Kidney (tissue), 14 donors: ENCODE results near the gene GINS2. TPM values are rescaled to one million over a fixed set of nuclear protein-coding genes. Genes with fewer than 3 reads are reported as not detected.

ENCODE experiments used
- DNase-seq, 5 donors: peaks; one replicate each; pipeline ENCODE4 v3.0.0-alpha.2; 2013 to 2020
- FAIRE-seq: peaks from 2 replicates; lab custom pipeline; 2012; peaks lifted over from hg19 to GRCh38; lab: Jason Lieb, UNC
- H3K27ac ChIP-seq, 2 donors: one replicate each; pipeline ENCODE4 v1.7.0; 2013; ENCODE audit warnings: low read depth in 2 of 2, low read length in 2 of 2, inconsistent platforms in 1 of 2
- H3K27me3 ChIP-seq: one replicate; pipeline ENCODE4 v1.7.1; 2013; ENCODE audit warnings: low read length, inconsistent platforms; ENCODE audit not compliant: control insufficient read depth, insufficient read depth
- H3K36me3 ChIP-seq, 3 donors: one replicate each; pipeline versions ENCODE4 v1.7.0 to v1.7.1; 2013; ENCODE audit warnings: low read length in 3 of 3, control low read depth in 1 of 3, inconsistent platforms in 1 of 3; ENCODE audit not compliant: insufficient read depth in 3 of 3, control insufficient read depth in 2 of 3
- H3K4me1 ChIP-seq, 3 donors: one replicate each; pipeline versions ENCODE4 v1.7.0 to v1.7.1; 2013; ENCODE audit warnings: low read length in 3 of 3, inconsistent platforms in 1 of 3, low read depth in 1 of 3; ENCODE audit not compliant: control insufficient read depth in 2 of 3, insufficient read depth in 2 of 3
- H3K4me3 ChIP-seq, 3 donors: one replicate each; pipeline versions ENCODE4 v1.7.0 to v1.8.1; 2013; ENCODE audit warnings: low read length in 3 of 3, control low read depth in 1 of 3, inconsistent platforms in 1 of 3
- H3K9ac ChIP-seq, 3 donors: one replicate each; pipeline versions ENCODE4 v1.7.0 to v1.7.1; 2013; ENCODE audit warnings: low read length in 3 of 3, control low read depth in 1 of 3, inconsistent platforms in 1 of 3
- H3K9me3 ChIP-seq, 3 donors: one replicate each; pipeline versions ENCODE4 v1.7.0 to v1.7.1; 2013; ENCODE audit warnings: low read length in 3 of 3, control low read depth in 1 of 3, inconsistent platforms in 1 of 3; ENCODE audit not compliant: control insufficient read depth in 2 of 3, insufficient read depth in 1 of 3
- CTCF ChIP-seq: IDR thresholded peaks from 3 replicates; pipeline ENCODE4 v1.5.1; 2012; ENCODE audit warnings: mild to moderate bottlenecking, moderate library complexity, borderline replicate concordance; ENCODE audit not compliant: insufficient read depth; ENCODE audit errors: extremely low read depth
- intact Hi-C: fragments of 100-400 bp; cut with DNase I; formaldehyde crosslinking; loops from one replicate; pipeline ENCODE4 v1.11.1; 2022
- polyA plus RNA-seq: library from polyadenylated mRNA; stranded (reverse); fragments of 350-450 nt; fragmentation: Illumina TruSeq; extraction: RNeasy Lipid Tissue Mini Kit (QIAGEN cat#74804); gene quantifications from one replicate; pipeline ENCODE4 v1.2.3, GENCODE V29; 2014; ENCODE audit warnings: low read depth, low replicate concordance; ENCODE audit not compliant: insufficient read depth
- total RNA-seq: library from RNA; stranded (reverse); fragmentation: NEBNext Ultra II Directional; extraction: Animal tissue kit (Norgen Biotek cat#: 25700); gene quantifications from one replicate; pipeline ENCODE4 v1.2.1, GENCODE V29; 2021
- donor health status: control.
- donor health status: control.
- donor health status: control.
- donor health status: control.
- donor health status: control.
- donor health status: DM: yes; HTN: yes; CAD: no.
- donor health status: Normal renal cell carcinoma (clear cell type).

GINS2 gene
- total and polyA plus RNA-seq, 2 donors from 2014 or later, result 0.88 to 0.97 TPM

- H3K4me3 ChIP-seq, result no peak overlapping the region
- no peak for TF ChIP-seq CTCF
- intact Hi-C loops, result no loop called here
- H3K27me3 ChIP-seq, result no peaks in the 10 kb centered on the region
- no peaks in the 10 kb centered on the region for H3K9me3 ChIP-seq
- H3K27ac ChIP-seq, result no peak overlapping the region
- H3K4me1 ChIP-seq, result no peaks in the 10 kb centered on the region
- peaks cover 2 to 91% (median 67%) of the 10 kb centered on the region in 3 donors for H3K36me3 ChIP-seq
- FAIRE-seq (no peak), DNase-seq (peak in 1 of 5 donors; percentile 48)
- no peak overlapping the region for H3K9ac ChIP-seq
These were observed 20.8 kb downstream of the GINS2 start for GRCh38 chr16:85667841-85668413.

- H3K9ac ChIP-seq, result no peak overlapping the region
- no peaks in the 10 kb centered on the region for H3K4me1 ChIP-seq
- no peak overlapping the region for H3K4me3 ChIP-seq
- H3K36me3 ChIP-seq, result peaks cover 2 to 93% (median 65%) of the 10 kb centered on the region in 3 donors
- TF ChIP-seq CTCF, result no peak
- FAIRE-seq (no peak), DNase-seq (peak in 1 of 5 donors; percentile 53)
- H3K9me3 ChIP-seq, result no peaks in the 10 kb centered on the region
- intact Hi-C loops, result no loop called here
- H3K27me3 ChIP-seq, result no peaks in the 10 kb centered on the region
- H3K27ac ChIP-seq, result no peak overlapping the region
These were observed 21.5 kb downstream of the GINS2 start for GRCh38 chr16:85667261-85667660.

GRCh38 chr16:85665929-85666328 lies 22.8 kb downstream of the GINS2 start:
- Histone ChIP-seq H3K27ac (no peak overlapping the region), H3K9me3 (no peaks in the 10 kb centered on the region), H3K4me1 (no peaks in the 10 kb centered on the region), H3K9ac (no peak overlapping the region), H3K36me3 (peaks cover 2 to 88% (median 58%) of the 10 kb centered on the region in 3 donors), H3K4me3 (no peak overlapping the region), H3K27me3 (no peaks in the 10 kb centered on the region)
- DNase-seq, result peak in 1 of 5 donors; percentile 63
- FAIRE-seq, result no peak
- TF ChIP-seq CTCF, result no peak
- intact Hi-C loops, result no loop called here

GRCh38 chr16:85665373-85665740 lies 23.4 kb downstream of the GINS2 start:
- DNase-seq (peak in 1 of 5 donors; percentile 45), FAIRE-seq (no peak)
- no peaks in the 10 kb centered on the region for H3K4me1 ChIP-seq
- no peak overlapping the region for H3K4me3 ChIP-seq
- no peak overlapping the region for H3K27ac ChIP-seq
- H3K9ac ChIP-seq, result no peak overlapping the region
- H3K9me3 ChIP-seq, result no peaks in the 10 kb centered on the region
- H3K36me3 ChIP-seq, result peaks cover 2 to 82% (median 58%) of the 10 kb centered on the region in 3 donors
- intact Hi-C loops, result no loop called here
- no peaks in the 10 kb centered on the region for H3K27me3 ChIP-seq
- no peak for TF ChIP-seq CTCF
